22Rv1 (cell line): ENCODE measurements around the gene ANKHD1.
A peak's percentile ranks its signal among the peaks of the same experiment; 100 is the strongest.
"Not testable (repeated sequence)": the region's sequence is repeated elsewhere in the genome, so short reads cannot be mapped to it uniquely, and the experiment has no call there.

Source experiments
- H3K27ac ChIP-seq: fragments of 450-650 bp; 2 replicates; pipeline ENCODE4 v1.5.1; 2017
- ZFX ChIP-seq: fragments of 450-650 bp; IDR thresholded peaks from 2 replicates; pipeline ENCODE4 v1.6.1; 2017; ENCODE audit warnings: antibody characterized with exemption, borderline replicate concordance
- TF ChIP-seq, protein P1 (sequence below): fragments of 450-650 bp; IDR thresholded peaks from 2 replicates; pipeline ENCODE4 v1.5.1; 2017; ENCODE audit warnings: mild to moderate bottlenecking

Gene ANKHD1

DNA sequence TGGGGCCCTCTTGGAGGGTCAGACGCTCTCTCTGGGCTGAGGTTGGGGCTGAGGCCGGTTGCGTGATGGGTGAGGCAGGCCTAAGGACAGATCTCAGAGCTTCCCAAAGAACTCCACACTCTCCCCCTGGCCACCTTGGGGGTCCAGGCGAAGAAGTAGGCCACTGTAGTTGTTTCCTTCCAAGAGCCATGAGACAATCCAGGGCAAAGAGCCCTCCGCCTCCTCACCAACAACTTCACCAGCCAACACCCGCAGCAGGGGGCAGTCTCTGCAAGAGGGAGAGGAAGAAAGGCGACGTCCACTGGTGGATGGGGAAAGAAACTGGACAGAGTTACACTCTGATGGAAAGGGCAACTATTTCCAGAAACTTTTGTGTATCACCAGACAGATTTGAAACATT lies 173.7 kb downstream of the ANKHD1 start:
- TF ChIP-seq, protein P1, sequence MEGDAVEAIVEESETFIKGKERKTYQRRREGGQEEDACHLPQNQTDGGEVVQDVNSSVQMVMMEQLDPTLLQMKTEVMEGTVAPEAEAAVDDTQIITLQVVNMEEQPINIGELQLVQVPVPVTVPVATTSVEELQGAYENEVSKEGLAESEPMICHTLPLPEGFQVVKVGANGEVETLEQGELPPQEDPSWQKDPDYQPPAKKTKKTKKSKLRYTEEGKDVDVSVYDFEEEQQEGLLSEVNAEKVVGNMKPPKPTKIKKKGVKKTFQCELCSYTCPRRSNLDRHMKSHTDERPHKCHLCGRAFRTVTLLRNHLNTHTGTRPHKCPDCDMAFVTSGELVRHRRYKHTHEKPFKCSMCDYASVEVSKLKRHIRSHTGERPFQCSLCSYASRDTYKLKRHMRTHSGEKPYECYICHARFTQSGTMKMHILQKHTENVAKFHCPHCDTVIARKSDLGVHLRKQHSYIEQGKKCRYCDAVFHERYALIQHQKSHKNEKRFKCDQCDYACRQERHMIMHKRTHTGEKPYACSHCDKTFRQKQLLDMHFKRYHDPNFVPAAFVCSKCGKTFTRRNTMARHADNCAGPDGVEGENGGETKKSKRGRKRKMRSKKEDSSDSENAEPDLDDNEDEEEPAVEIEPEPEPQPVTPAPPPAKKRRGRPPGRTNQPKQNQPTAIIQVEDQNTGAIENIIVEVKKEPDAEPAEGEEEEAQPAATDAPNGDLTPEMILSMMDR = peak; percentile 26
- no peak for TF ChIP-seq ZFX
- H3K27ac ChIP-seq = no peak overlapping the region

DNA sequence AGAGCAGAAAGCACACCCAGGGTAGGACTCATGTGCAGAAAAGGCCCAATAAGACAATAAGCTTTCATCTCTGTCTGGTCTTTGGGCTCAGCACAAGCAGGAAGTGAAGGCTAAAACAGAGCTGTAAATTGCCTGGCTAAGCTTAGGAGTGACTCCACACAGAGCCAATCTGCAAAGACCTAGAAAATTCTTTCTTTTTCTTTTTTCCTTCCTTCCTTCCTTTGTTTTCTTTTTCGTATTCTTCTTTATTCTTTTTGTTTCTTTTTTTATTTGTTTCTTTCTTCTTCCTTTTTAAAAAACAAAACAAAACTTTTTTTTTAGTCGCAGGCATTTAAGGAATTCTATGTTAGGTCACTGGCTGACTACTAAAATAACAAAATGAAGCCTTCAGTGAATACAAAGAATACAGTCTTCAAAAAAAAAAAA lies 175.2 kb downstream of the ANKHD1 start:
- TF ChIP-seq, protein P1 = no peak
- TF ChIP-seq ZFX = no peak

DNA sequence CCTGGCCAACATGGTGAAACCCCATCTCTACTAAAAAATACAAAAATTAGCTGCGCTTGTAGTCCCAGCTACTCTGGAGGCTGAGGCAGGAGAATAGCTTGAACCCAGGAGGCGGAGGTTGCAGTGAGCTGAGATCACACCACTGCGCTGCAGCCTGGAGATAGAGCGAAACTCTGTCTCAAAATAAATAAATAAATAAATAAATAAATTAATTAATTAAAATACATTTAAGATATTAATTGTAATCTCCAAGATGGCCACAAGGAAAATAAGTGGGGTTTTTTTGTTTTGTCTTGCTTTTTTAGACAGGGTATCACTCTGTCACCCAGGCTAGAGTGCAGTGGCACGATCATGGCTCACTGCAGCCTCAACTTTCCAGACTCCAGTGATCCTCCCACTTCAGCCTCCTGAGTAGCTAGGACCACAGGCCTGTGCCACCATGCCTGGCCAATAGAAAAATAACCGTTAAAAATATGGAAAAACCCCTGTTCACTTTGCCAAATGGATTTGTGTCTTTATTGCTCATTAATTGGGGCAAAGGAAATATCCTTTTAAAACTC lies 177.6 kb downstream of the ANKHD1 start:
- H3K27ac ChIP-seq = not testable (repeated sequence)

More for the DNA sequence above, 175.2 kb downstream of the ANKHD1 start:
- no peak overlapping the region for H3K27ac ChIP-seq

DNA sequence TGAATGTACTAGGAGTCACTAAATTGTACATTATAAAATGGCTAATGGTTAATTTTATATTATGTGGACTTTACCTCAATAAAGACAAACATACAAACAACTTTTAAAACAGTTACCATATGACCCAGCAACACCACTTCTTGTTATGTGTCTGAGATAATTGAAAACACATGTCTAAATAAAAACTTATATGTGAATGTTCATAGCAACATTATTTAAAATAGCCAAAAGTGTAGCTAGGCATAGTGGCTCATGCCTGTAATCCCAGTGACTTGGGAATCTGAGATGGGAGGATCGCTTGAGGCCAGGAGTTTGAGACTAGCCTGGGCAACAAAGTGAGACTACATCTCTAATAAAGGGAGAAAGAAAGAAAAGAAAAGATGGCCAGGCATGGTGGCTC lies 185.9 kb downstream of the ANKHD1 start:
- no peak overlapping the region for H3K27ac ChIP-seq
- TF ChIP-seq, protein P1 = no peak
- no peak for TF ChIP-seq ZFX

DNA sequence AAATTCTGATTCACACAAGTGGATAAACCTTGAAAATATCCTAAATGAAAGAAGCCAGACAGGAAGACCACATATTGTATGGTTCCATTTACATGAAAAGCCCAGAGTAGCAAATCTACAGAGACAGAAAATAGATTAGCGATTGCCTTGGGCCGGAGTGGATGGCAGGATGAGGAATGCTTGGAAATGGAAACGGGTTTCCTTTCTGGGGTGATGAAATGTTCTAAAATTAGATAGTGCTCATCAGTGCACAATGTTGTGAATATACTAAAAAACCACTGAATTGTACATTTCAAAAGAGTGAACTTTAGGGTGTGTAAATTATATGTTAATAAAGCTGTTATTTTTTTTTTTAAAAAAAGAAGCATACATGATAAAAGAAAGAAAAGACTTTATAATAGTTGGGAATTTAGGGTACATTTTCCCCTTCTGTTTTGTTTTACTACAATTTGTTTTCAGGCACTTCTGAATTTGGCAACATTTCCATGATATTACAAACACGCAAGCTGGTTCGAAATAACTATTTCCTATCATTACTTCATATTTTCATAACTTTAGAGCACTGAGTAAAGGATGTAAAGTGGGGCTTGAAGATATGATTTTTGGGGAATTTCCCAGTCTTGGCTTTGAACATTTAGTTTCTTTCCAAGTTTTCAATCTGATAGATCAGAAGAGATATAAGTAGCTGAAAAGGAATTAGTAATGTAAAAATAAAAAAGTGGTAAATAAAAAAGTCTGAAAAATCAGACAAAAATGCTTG lies 186.9 kb downstream of the ANKHD1 start:
- no peak overlapping the region for H3K27ac ChIP-seq
- TF ChIP-seq ZFX = no peak
- TF ChIP-seq, protein P1 = no peak
